NOMO-1 (cell line): ENCODE data around the gene FAM163A.
"Not testable (repeated sequence)": the region's sequence is repeated elsewhere in the genome, so short reads cannot be mapped to it uniquely, and the experiment has no call there.

Experiments used
- DNase-seq, 2 experiments: peaks; one replicate each; lab custom pipeline; 2025; ENCODE audit not compliant: unreplicated experiment in 2 of 2; lab: John Stamatoyannopoulos, UW

The FAM163A gene

GRCh38 chr1:179831852-179832699, 89.0 kb downstream of the FAM163A start:
- no peak for DNase-seq

GRCh38 chr1:179836686-179837445, 93.8 kb downstream of the FAM163A start:
- not testable (repeated sequence) for DNase-seq

- DNase-seq: no peak
These were observed 97.0 kb downstream of the FAM163A start for GRCh38 chr1:179840107-179840506.

DNA sequence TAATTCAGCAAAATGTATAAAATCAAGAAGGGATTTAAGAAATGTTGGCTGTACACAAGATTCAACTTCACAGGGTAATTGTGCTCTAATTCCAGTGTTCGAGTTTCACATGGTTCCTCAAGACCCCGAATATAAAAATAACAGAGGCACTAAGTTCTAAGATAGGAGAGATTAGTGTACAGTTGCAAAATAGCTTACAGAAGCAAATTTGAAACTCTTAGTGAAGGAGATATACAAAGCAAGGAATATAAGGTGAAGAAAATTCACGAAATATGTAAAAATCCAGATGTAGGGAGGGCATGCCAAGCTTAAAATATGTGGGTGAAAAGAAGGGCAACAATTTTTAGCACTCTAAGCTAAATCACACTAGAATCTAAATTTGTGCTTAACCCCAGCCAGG, 105.1 kb downstream of the FAM163A start:
- no peak for DNase-seq

GRCh38 chr1:179853102-179853501, 110.0 kb downstream of the FAM163A start:
- DNase-seq: no peak

GRCh38 chr1:179855831-179856230, 112.7 kb downstream of the FAM163A start:
- not testable (repeated sequence) for DNase-seq

DNA sequence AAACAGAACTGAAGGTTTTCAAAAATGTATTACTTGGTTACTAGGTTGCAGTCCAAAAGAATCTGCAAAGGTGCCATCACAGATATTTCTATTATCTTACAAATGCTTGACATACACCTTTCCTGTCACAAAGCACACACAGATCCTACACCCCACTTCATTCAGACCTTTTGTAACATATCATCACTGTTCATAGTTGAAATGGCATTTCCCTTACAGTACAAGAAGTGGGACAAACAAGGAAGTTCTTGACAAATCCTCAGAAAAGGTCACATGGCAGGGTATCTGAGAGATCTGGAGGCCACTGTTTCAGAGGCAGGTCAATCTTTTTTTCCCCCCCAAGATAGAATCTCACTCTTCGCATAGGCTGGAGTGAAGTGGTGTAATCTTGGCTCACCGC, 113.2 kb downstream of the FAM163A start:
- DNase-seq: no peak

GRCh38 chr1:179857009-179857408, 113.9 kb downstream of the FAM163A start:
- DNase-seq: peak; percentile 58 to 90

DNA sequence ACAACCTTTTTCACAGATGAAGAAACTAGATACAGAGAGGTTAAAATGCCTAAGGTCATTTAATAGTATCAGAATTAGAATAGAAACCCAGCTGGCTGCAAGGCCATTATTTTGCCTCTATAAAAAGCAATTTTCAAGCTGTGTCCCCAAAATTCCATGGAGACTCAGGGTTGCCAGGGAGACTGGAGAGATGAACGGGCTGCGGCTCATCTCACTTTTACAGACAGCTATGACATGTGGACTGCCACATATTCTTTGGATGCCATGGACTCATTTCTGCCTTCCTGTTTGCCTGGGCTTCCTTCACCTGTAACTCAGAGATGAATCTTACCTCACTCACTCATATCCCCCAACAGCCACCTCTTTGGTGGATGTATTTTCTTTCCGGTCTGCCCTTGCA, 117.6 kb downstream of the FAM163A start:
- no peak for DNase-seq

DNA sequence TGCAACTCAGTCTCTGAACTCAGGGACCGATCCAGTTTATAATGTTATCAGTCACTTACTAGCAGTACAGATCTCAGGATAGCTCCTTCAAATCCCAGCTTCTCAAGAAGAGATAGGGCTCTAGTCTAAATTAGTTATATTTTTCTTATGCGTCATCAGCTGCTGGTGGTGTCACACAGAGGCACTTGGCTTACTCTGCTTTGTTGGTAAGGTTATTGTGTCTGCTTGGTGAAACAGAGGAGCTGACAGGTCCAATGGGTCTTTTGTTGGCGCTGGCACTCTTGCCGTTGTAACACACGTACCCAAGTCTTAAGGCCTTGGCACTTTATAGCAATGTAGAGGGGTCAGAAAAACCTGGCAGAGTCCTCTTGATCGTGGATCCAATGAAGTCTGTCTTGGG, 122.3 kb downstream of the FAM163A start:
- DNase-seq: no peak
